Trophoblast cell (in vitro differentiated cells and primary cell): ENCODE measurements around the gene GSK3B.
"Not testable (repeated sequence)": the region's sequence is repeated elsewhere in the genome, so short reads cannot be mapped to it uniquely, and the experiment has no call there.

Experiments used
- DNase-seq, 2 donors: peaks; one replicate each; pipeline ENCODE4 v3.0.0-alpha.2; 2016
- H2AFZ ChIP-seq: 2 replicates; pipeline ENCODE4 v1.6.1; 2013; ENCODE audit warnings: low read length, moderate library complexity, mild to moderate bottlenecking; ENCODE audit not compliant: insufficient read depth, poor library complexity
- H2AK5ac ChIP-seq: 2 replicates; pipeline ENCODE4 v1.6.1; 2013; ENCODE audit warnings: mild to moderate bottlenecking, low read length
- H2BK120ac ChIP-seq: 2 replicates; pipeline ENCODE4 v1.6.1; 2013; ENCODE audit warnings: low read length, mild to moderate bottlenecking, moderate library complexity; ENCODE audit not compliant: insufficient read depth, poor library complexity
- H2BK12ac ChIP-seq: 2 replicates; pipeline ENCODE4 v1.6.1; 2013; ENCODE audit warnings: mild to moderate bottlenecking, low read length, moderate library complexity
- H2BK5ac ChIP-seq: 2 replicates; pipeline ENCODE4 v1.6.1; 2013; ENCODE audit warnings: low read length, low read depth, moderate library complexity, mild to moderate bottlenecking; ENCODE audit not compliant: poor library complexity
- H3K14ac ChIP-seq: 2 replicates; pipeline ENCODE4 v1.6.1; 2013; ENCODE audit warnings: mild to moderate bottlenecking, low read length
- H3K18ac ChIP-seq: 2 replicates; pipeline ENCODE4 v1.6.1; 2013; ENCODE audit warnings: mild to moderate bottlenecking, low read length
- H3K23ac ChIP-seq: 2 replicates; pipeline ENCODE4 v1.6.1; 2013; ENCODE audit warnings: low read length
- H3K27ac ChIP-seq: 2 replicates; pipeline ENCODE4 v1.5.1; 2013; ENCODE audit warnings: low read depth, mild to moderate bottlenecking, inconsistent platforms, low read length, moderate library complexity
- H3K27me3 ChIP-seq: 2 replicates; pipeline ENCODE4 v1.6.1; 2013; ENCODE audit warnings: inconsistent platforms, mild to moderate bottlenecking, low read length, moderate library complexity; ENCODE audit not compliant: insufficient read depth
- H3K36me3 ChIP-seq, 2 experiments: 1 replicate in 1 of 2; 2 replicates in 1 of 2; pipeline ENCODE4 v1.6.1; 2013; ENCODE audit warnings: low read length in 2 of 2, mild to moderate bottlenecking in 2 of 2, moderate library complexity in 1 of 2; ENCODE audit not compliant: insufficient read depth in 2 of 2, control insufficient read depth in 1 of 2
- H3K4ac ChIP-seq: 2 replicates; pipeline ENCODE4 v1.6.1; 2013; ENCODE audit warnings: low read depth, mild to moderate bottlenecking, low read length, moderate library complexity
- H3K4me1 ChIP-seq, 2 experiments: 1 replicate in 1 of 2; 2 replicates in 1 of 2; pipeline ENCODE4 v1.6.1; 2013; ENCODE audit warnings: low read length in 2 of 2, mild to moderate bottlenecking in 2 of 2, moderate library complexity in 1 of 2; ENCODE audit not compliant: insufficient read depth in 2 of 2, control insufficient read depth in 1 of 2
- H3K4me2 ChIP-seq: 2 replicates; pipeline ENCODE4 v1.6.1; 2013; ENCODE audit warnings: inconsistent platforms, mild to moderate bottlenecking, low read length, moderate library complexity
- H3K4me3 ChIP-seq: 2 replicates; pipeline ENCODE4 v1.5.1; 2013; ENCODE audit warnings: mild to moderate bottlenecking, low read depth, low read length, inconsistent platforms
- H3K79me1 ChIP-seq: one replicate; pipeline ENCODE4 v1.6.1; 2013; ENCODE audit warnings: low read length
- H3K79me2 ChIP-seq: 2 replicates; pipeline ENCODE4 v1.6.1; 2013; ENCODE audit warnings: low read length, mild to moderate bottlenecking; ENCODE audit not compliant: control insufficient read depth, insufficient read depth, poor library complexity
- H3K9ac ChIP-seq: 2 replicates; pipeline ENCODE4 v1.6.1; 2013; ENCODE audit warnings: mild to moderate bottlenecking, low read length
- H3K9me3 ChIP-seq: 2 replicates; pipeline ENCODE4 v1.6.1; 2013; ENCODE audit warnings: low read depth, mild to moderate bottlenecking, control low read depth, inconsistent platforms, low read length; ENCODE audit not compliant: insufficient read depth
- H4K12ac ChIP-seq: 2 replicates; pipeline ENCODE4 v1.6.1; 2013; ENCODE audit warnings: low read depth, mild to moderate bottlenecking, low read length, moderate library complexity
- H4K8ac ChIP-seq: 2 replicates; pipeline ENCODE4 v1.6.1; 2013; ENCODE audit warnings: low read depth, mild to moderate bottlenecking, low read length, moderate library complexity
- H4K91ac ChIP-seq: one replicate; pipeline ENCODE4 v1.6.1; 2013; ENCODE audit warnings: low read depth, mild to moderate bottlenecking, low read length, moderate library complexity
- WGBS: extraction: QIAGEN DNeasy Blood & Tissue Kit; methylation state at CpG from one replicate; pipeline ENCODE4 v1.1.7; 2013; ENCODE audit warnings: missing lambda C conversion rate; ENCODE audit not compliant: insufficient read length, insufficient coverage; ENCODE audit errors: extremely low coverage; 5-methylcytosine and 5-hydroxymethylcytosine counted together

Gene GSK3B

GRCh38 chr3:120057626-120058025 lies 36.6 kb downstream of the GSK3B start:
- H3K4me1 ChIP-seq, result no peaks in the 10 kb centered on the region
- peaks cover 13% of the 10 kb centered on the region for H3K79me2 ChIP-seq
- H3K4me2 ChIP-seq, result no peak overlapping the region
- DNase-seq, result peak in 1 of 2 donors; percentile 36
- H3K79me1 ChIP-seq, result no peaks in the 10 kb centered on the region
- no peak overlapping the region for H2AFZ ChIP-seq
- H2AK5ac ChIP-seq, result no peak overlapping the region
- H3K23ac ChIP-seq, result no peak overlapping the region
- H3K9me3 ChIP-seq, result no peaks in the 10 kb centered on the region
- no peak overlapping the region for H3K4me3 ChIP-seq
- H3K14ac ChIP-seq, result no peak overlapping the region
- H3K18ac ChIP-seq, result no peak overlapping the region
- no peak overlapping the region for H2BK5ac ChIP-seq
- H2BK120ac ChIP-seq, result no peak overlapping the region
- no peak overlapping the region for H3K9ac ChIP-seq
- H4K8ac ChIP-seq, result no peak overlapping the region
- H4K12ac ChIP-seq, result no peak overlapping the region
- H4K91ac ChIP-seq, result no peak overlapping the region
- H3K36me3 ChIP-seq, result peaks cover 0 to 1% of the 10 kb centered on the region in 2 experiments
- no peaks in the 10 kb centered on the region for H3K27me3 ChIP-seq
- H3K27ac ChIP-seq, result no peak overlapping the region
- no CpG with 5 or more reads among the region's 1 CpG for WGBS
- H3K4ac ChIP-seq, result no peak overlapping the region
- no peak overlapping the region for H2BK12ac ChIP-seq

GRCh38 chr3:120057029-120057428 lies 37.2 kb downstream of the GSK3B start:
- H4K8ac ChIP-seq, result no peak overlapping the region
- no peaks in the 10 kb centered on the region for H3K9me3 ChIP-seq
- H3K23ac ChIP-seq, result no peak overlapping the region
- no peak overlapping the region for H2BK12ac ChIP-seq
- H3K4ac ChIP-seq, result peak overlapping the region; percentile 69
- no peak overlapping the region for H3K4me2 ChIP-seq
- peaks cover 0 to 1% of the 10 kb centered on the region in 2 experiments for H3K36me3 ChIP-seq
- no peak overlapping the region for H2AFZ ChIP-seq
- H2BK120ac ChIP-seq, result no peak overlapping the region
- H3K79me2 ChIP-seq, result peaks cover 13% of the 10 kb centered on the region
- no peak overlapping the region for H3K4me3 ChIP-seq
- peak in 1 of 2 donors; percentile 20 for DNase-seq
- H4K91ac ChIP-seq, result no peak overlapping the region
- WGBS, result no CpG with 5 or more reads among the region's 7 CpGs
- H3K18ac ChIP-seq, result no peak overlapping the region
- no peaks in the 10 kb centered on the region for H3K4me1 ChIP-seq
- no peak overlapping the region for H3K27ac ChIP-seq
- H3K79me1 ChIP-seq, result no peaks in the 10 kb centered on the region
- H2AK5ac ChIP-seq, result no peak overlapping the region
- H3K9ac ChIP-seq, result no peak overlapping the region
- H4K12ac ChIP-seq, result no peak overlapping the region
- H2BK5ac ChIP-seq, result no peak overlapping the region
- H3K14ac ChIP-seq, result no peak overlapping the region
- H3K27me3 ChIP-seq, result no peaks in the 10 kb centered on the region

- not testable (repeated sequence) for H3K36me3 ChIP-seq, H3K4me2 ChIP-seq, H3K27me3 ChIP-seq, H3K9ac ChIP-seq, H3K23ac ChIP-seq, H4K12ac ChIP-seq, H4K8ac ChIP-seq, H3K14ac ChIP-seq, H3K4me1 ChIP-seq, H2AFZ ChIP-seq, H2BK12ac ChIP-seq, H2AK5ac ChIP-seq, H3K18ac ChIP-seq, H4K91ac ChIP-seq, DNase-seq, H2BK120ac ChIP-seq, H3K27ac ChIP-seq, H2BK5ac ChIP-seq, H3K4me3 ChIP-seq, H3K79me1 ChIP-seq, H3K9me3 ChIP-seq
- Histone ChIP-seq H3K4ac (peak overlapping the region; percentile 75), H3K79me2 (peaks cover 11% of the 10 kb centered on the region)
- WGBS, result no CpG with 5 or more reads among the region's 7 CpGs
Observed at GRCh38 chr3:120053647-120054046, 40.6 kb downstream of the GSK3B start.

- Histone ChIP-seq H2AFZ (no peak overlapping the region), H3K27ac (no peak overlapping the region), H2BK12ac (no peak overlapping the region), H3K4me1 (peaks cover 0 to 2% of the 10 kb centered on the region in 2 experiments), H3K9me3 (no peaks in the 10 kb centered on the region), H3K4me3 (no peak overlapping the region), H2BK120ac (no peak overlapping the region), H3K79me2 (peaks cover 11% of the 10 kb centered on the region), H3K14ac (no peak overlapping the region), H4K91ac (no peak overlapping the region), H3K79me1 (no peaks in the 10 kb centered on the region), H3K4ac (no peak overlapping the region), H3K4me2 (no peak overlapping the region), H2BK5ac (no peak overlapping the region), H3K18ac (no peak overlapping the region), H3K23ac (no peak overlapping the region), H3K9ac (no peak overlapping the region), H2AK5ac (no peak overlapping the region), H4K8ac (no peak overlapping the region), H4K12ac (no peak overlapping the region), H3K36me3 (no peaks in the 10 kb centered on the region), H3K27me3 (no peaks in the 10 kb centered on the region)
- WGBS, result no CpG with 5 or more reads among the region's 3 CpGs
- no peak for DNase-seq
Observed at GRCh38 chr3:120052677-120053076, 41.6 kb downstream of the GSK3B start.
